Neural cell (in vitro differentiated cells): ENCODE measurements around the gene NLRP11. TPM values are rescaled to one million over a fixed set of nuclear protein-coding genes. Genes with fewer than 3 reads are reported as not detected.

Source experiments
- H2AFZ ChIP-seq: fragments of 200-600, 300-800 bp; sonication (generic), shearing (Covaris generic); 2 replicates; pipeline ENCODE4 v1.6.0; 2014; ENCODE audit warnings: low read depth, mild to moderate bottlenecking, antibody characterized with exemption, low read length, moderate library complexity
- H3F3A ChIP-seq: fragments of 200-600 bp; shearing (Covaris generic); 2 replicates; pipeline ENCODE4 v1.6.1; 2016; ENCODE audit warnings: mild to moderate bottlenecking, moderate library complexity, mixed read lengths, antibody characterized with exemption, low read length; ENCODE audit not compliant: insufficient read depth, poor library complexity, severe bottlenecking
- H3K27ac ChIP-seq: fragments of 200-600, 300-800 bp; sonication (generic), shearing (Covaris generic); 2 replicates; pipeline ENCODE4 v1.5.1; 2014; ENCODE audit warnings: mild to moderate bottlenecking, low read length, moderate library complexity
- H3K27me3 ChIP-seq: fragments of 300-800, 200-600 bp; sonication (generic), shearing (Covaris generic); 2 replicates; pipeline ENCODE4 v1.6.0; 2014; ENCODE audit warnings: mild to moderate bottlenecking, low read depth, low read length, moderate library complexity; ENCODE audit not compliant: insufficient read depth
- H3K36me3 ChIP-seq: fragments of 300-800, 200-600 bp; sonication (generic), shearing (Covaris generic); 2 replicates; pipeline ENCODE4 v1.5.1; 2014; ENCODE audit warnings: mild to moderate bottlenecking, antibody characterized with exemption, low read length, moderate library complexity; ENCODE audit not compliant: insufficient read depth
- H3K4me2 ChIP-seq: fragments of 300-800, 200-600 bp; sonication (generic), shearing (Covaris generic); 2 replicates; pipeline ENCODE4 v1.6.0; 2014; ENCODE audit warnings: mild to moderate bottlenecking, low read length
- H3K4me3 ChIP-seq: fragments of 300-800, 200-600 bp; sonication (generic), shearing (Covaris generic); 2 replicates; pipeline ENCODE4 v1.5.1; 2014; ENCODE audit warnings: mild to moderate bottlenecking, low read length, moderate library complexity
- H3K79me2 ChIP-seq: fragments of 200-600 bp; shearing (Covaris generic); replicated peaks from 2 replicates; pipeline ENCODE4 v1.6.0; 2014; ENCODE audit warnings: mild to moderate bottlenecking, low read length, moderate library complexity; ENCODE audit not compliant: insufficient read depth
- H3K9ac ChIP-seq: fragments of 300-800, 200-600 bp; sonication (generic), shearing (Covaris generic); 2 replicates; pipeline ENCODE4 v1.6.1; 2016; ENCODE audit warnings: mild to moderate bottlenecking, low read length, mixed read lengths
- H3K9me2 ChIP-seq: fragments of 200-600 bp; shearing (Covaris generic); 2 replicates; pipeline ENCODE4 v1.6.1; 2016; ENCODE audit warnings: mild to moderate bottlenecking, low read length, mixed read lengths; ENCODE audit not compliant: insufficient read depth
- H3K9me3 ChIP-seq: fragments of 200-600, 300-800 bp; sonication (generic), shearing (Covaris generic); 2 replicates; pipeline ENCODE4 v1.6.1; 2016; ENCODE audit warnings: mild to moderate bottlenecking, mixed run types, low read length, moderate library complexity, mixed read lengths
- H4K20me1 ChIP-seq: fragments of 200-600 bp; shearing (Covaris generic); 2 replicates; pipeline ENCODE4 v1.6.1; 2016; ENCODE audit warnings: mild to moderate bottlenecking, mixed run types; ENCODE audit not compliant: insufficient read depth
- EP300 ChIP-seq: fragments of 450-650 bp; conservative IDR thresholded peaks from 2 replicates; pipeline ENCODE4 v1.6.1; 2014; ENCODE audit warnings: antibody characterized with exemption, mild to moderate bottlenecking, moderate library complexity; ENCODE audit not compliant: poor library complexity, severe bottlenecking
- EZH2 ChIP-seq: fragments of 200-600, 300-800 bp; shearing (Covaris generic), sonication (generic); IDR thresholded peaks from 2 replicates; pipeline ENCODE4 v1.6.1; 2014; ENCODE audit warnings: antibody characterized with exemption, low read length, borderline replicate concordance, mild to moderate bottlenecking; ENCODE audit not compliant: insufficient read depth, poor library complexity, severe bottlenecking
- MXI1 ChIP-seq: fragments of 450-650 bp; conservative IDR thresholded peaks from 2 replicates; pipeline ENCODE4 v1.6.1; 2014; ENCODE audit warnings: antibody characterized with exemption, mild to moderate bottlenecking; ENCODE audit not compliant: poor library complexity, severe bottlenecking
- POLR2AphosphoS5 ChIP-seq: IDR thresholded peaks from 2 replicates; pipeline ENCODE4 v1.6.1; 2012
- RAD21 ChIP-seq: fragments of 450-650 bp; conservative IDR thresholded peaks from 2 replicates; pipeline ENCODE4 v1.6.1; 2014; ENCODE audit warnings: antibody characterized with exemption, mild to moderate bottlenecking, moderate library complexity
- SMC3 ChIP-seq: fragments of 450-650 bp; conservative IDR thresholded peaks from 2 replicates; pipeline ENCODE4 v1.6.1; 2014; ENCODE audit warnings: antibody characterized with exemption, mild to moderate bottlenecking, moderate library complexity; ENCODE audit not compliant: poor library complexity
- TAF1 ChIP-seq: IDR thresholded peaks from 2 replicates; pipeline ENCODE4 v1.6.1; 2012; ENCODE audit warnings: low read depth
- polyA plus RNA-seq: library from polyadenylated mRNA; depleted of rRNA; stranded (reverse); fragments of >200 nt; gene quantifications from 2 replicates; pipeline ENCODE4 v1.2.3, GENCODE V29; 2014
- TF ChIP-seq, protein P1 (sequence below): IDR thresholded peaks from 2 replicates; pipeline ENCODE4 v1.6.1; 2012; ENCODE audit warnings: borderline replicate concordance
- TF ChIP-seq, protein P2 (sequence below): fragments of 450-650 bp; IDR thresholded peaks from 2 replicates; pipeline ENCODE4 v1.5.1; 2014; ENCODE audit warnings: antibody characterized with exemption, mild to moderate bottlenecking, moderate library complexity; ENCODE audit not compliant: poor library complexity, severe bottlenecking

NLRP11 gene
- polyA plus RNA-seq, 1 donor from 2014 or later = not detected

DNA sequence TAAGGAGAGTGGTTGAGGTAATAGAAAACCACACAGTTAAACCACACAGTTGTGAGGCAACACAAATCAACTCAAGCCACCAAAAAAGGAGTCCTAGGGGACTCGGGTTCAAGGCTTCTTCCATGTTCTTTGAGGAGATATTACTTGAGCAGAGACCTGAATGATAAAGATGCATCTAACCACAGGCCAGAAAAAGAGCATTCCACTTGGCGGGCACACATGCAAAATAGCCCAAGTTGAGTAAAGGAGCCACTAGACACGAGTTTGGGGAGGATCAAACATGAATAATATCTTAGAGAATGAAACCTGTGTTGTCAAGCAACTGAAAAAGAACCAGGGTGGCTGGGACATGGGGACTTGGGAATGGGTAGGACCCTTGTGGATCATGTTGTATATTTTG is 34.7 kb upstream of the NLRP11 start:
- no peak for TF ChIP-seq EP300
- no peak for TF ChIP-seq TAF1
- TF ChIP-seq, protein P1, sequence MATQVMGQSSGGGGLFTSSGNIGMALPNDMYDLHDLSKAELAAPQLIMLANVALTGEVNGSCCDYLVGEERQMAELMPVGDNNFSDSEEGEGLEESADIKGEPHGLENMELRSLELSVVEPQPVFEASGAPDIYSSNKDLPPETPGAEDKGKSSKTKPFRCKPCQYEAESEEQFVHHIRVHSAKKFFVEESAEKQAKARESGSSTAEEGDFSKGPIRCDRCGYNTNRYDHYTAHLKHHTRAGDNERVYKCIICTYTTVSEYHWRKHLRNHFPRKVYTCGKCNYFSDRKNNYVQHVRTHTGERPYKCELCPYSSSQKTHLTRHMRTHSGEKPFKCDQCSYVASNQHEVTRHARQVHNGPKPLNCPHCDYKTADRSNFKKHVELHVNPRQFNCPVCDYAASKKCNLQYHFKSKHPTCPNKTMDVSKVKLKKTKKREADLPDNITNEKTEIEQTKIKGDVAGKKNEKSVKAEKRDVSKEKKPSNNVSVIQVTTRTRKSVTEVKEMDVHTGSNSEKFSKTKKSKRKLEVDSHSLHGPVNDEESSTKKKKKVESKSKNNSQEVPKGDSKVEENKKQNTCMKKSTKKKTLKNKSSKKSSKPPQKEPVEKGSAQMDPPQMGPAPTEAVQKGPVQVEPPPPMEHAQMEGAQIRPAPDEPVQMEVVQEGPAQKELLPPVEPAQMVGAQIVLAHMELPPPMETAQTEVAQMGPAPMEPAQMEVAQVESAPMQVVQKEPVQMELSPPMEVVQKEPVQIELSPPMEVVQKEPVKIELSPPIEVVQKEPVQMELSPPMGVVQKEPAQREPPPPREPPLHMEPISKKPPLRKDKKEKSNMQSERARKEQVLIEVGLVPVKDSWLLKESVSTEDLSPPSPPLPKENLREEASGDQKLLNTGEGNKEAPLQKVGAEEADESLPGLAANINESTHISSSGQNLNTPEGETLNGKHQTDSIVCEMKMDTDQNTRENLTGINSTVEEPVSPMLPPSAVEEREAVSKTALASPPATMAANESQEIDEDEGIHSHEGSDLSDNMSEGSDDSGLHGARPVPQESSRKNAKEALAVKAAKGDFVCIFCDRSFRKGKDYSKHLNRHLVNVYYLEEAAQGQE = no peak
- TF ChIP-seq SMC3 = no peak
- H3K9me2 ChIP-seq = no peaks in the 10 kb centered on the region
- H3K79me2 ChIP-seq = no peaks in the 10 kb centered on the region
- peaks cover 11% of the 10 kb centered on the region for H3K9me3 ChIP-seq
- H3K4me2 ChIP-seq = no peak overlapping the region
- H3K9ac ChIP-seq = no peak overlapping the region
- no peaks in the 10 kb centered on the region for H3K36me3 ChIP-seq
- H2AFZ ChIP-seq = no peak overlapping the region
- H3F3A ChIP-seq = no peaks in the 10 kb centered on the region
- H3K4me3 ChIP-seq = no peak overlapping the region
- no peaks in the 10 kb centered on the region for H3K27me3 ChIP-seq
- no peaks in the 10 kb centered on the region for H4K20me1 ChIP-seq
- no peak overlapping the region for H3K27ac ChIP-seq

DNA sequence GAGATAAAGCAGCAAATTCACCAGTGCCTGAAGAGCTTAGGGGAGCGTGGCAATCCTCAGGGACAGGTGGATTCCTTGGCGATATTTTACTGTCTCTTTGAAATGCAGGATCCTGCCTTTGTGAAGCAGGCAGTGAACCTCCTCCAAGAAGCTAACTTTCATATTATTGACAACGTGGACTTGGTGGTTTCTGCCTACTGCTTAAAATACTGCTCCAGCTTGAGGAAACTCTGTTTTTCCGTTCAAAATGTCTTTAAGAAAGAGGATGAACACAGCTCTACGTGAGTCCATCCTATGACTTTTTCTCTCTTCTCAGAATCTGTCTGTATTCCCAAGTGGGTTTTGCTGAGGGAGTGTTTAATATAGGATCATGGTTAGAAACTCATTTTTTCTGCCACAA is 27.2 kb upstream of the NLRP11 start:
- no peaks in the 10 kb centered on the region for H3K79me2 ChIP-seq
- H3K9ac ChIP-seq = no peak overlapping the region
- H3K27ac ChIP-seq = no peak overlapping the region
- no peaks in the 10 kb centered on the region for H3F3A ChIP-seq
- no peaks in the 10 kb centered on the region for H3K9me2 ChIP-seq
- H3K27me3 ChIP-seq = no peaks in the 10 kb centered on the region
- H4K20me1 ChIP-seq = no peaks in the 10 kb centered on the region
- H2AFZ ChIP-seq = no peak overlapping the region
- no peaks in the 10 kb centered on the region for H3K36me3 ChIP-seq
- H3K4me3 ChIP-seq = no peak overlapping the region
- TF ChIP-seq MXI1 (no peak), EP300 (no peak), POLR2AphosphoS5 (no peak), EZH2 (no peak), TAF1 (no peak)
- TF ChIP-seq, protein P2, sequence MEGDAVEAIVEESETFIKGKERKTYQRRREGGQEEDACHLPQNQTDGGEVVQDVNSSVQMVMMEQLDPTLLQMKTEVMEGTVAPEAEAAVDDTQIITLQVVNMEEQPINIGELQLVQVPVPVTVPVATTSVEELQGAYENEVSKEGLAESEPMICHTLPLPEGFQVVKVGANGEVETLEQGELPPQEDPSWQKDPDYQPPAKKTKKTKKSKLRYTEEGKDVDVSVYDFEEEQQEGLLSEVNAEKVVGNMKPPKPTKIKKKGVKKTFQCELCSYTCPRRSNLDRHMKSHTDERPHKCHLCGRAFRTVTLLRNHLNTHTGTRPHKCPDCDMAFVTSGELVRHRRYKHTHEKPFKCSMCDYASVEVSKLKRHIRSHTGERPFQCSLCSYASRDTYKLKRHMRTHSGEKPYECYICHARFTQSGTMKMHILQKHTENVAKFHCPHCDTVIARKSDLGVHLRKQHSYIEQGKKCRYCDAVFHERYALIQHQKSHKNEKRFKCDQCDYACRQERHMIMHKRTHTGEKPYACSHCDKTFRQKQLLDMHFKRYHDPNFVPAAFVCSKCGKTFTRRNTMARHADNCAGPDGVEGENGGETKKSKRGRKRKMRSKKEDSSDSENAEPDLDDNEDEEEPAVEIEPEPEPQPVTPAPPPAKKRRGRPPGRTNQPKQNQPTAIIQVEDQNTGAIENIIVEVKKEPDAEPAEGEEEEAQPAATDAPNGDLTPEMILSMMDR = no peak
- H3K9me3 ChIP-seq = peaks cover 5% of the 10 kb centered on the region
- no peak overlapping the region for H3K4me2 ChIP-seq

DNA sequence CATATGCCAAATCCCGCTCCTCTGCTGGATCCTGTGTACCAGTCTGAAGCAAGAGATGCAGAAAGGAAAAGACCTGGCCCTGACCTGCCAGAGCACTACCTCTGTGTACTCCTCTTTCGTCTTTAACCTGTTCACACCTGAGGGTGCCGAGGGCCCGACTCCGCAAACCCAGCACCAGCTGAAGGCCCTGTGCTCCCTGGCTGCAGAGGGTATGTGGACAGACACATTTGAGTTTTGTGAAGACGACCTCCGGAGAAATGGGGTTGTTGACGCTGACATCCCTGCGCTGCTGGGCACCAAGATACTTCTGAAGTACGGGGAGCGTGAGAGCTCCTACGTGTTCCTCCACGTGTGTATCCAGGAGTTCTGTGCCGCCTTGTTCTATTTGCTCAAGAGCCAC is 26.6 kb upstream of the NLRP11 start:
- H4K20me1 ChIP-seq = no peaks in the 10 kb centered on the region
- no peak overlapping the region for H3K4me3 ChIP-seq
- no peaks in the 10 kb centered on the region for H3K79me2 ChIP-seq
- H3K9me2 ChIP-seq = no peaks in the 10 kb centered on the region
- TF ChIP-seq TAF1 (no peak), EP300 (no peak), MXI1 (no peak), POLR2AphosphoS5 (no peak), EZH2 (no peak), RAD21 (no peak), SMC3 (no peak)
- TF ChIP-seq, protein P2 = no peak
- TF ChIP-seq, protein P1 = no peak
- no peaks in the 10 kb centered on the region for H3K27me3 ChIP-seq
- H3F3A ChIP-seq = no peaks in the 10 kb centered on the region
- no peak overlapping the region for H3K4me2 ChIP-seq
- H2AFZ ChIP-seq = no peak overlapping the region
- no peaks in the 10 kb centered on the region for H3K36me3 ChIP-seq
- H3K9me3 ChIP-seq = peaks cover 6% of the 10 kb centered on the region
- no peak overlapping the region for H3K27ac ChIP-seq
- H3K9ac ChIP-seq = no peak overlapping the region
